ENCODE results near the gene OR2V2.
"Not testable (repeated sequence)": the region's sequence is repeated elsewhere in the genome, so short reads cannot be mapped to it uniquely, and the experiment has no call there.

Gene OR2V2

GRCh38 chr5:181159286-181160151 lies 12.1 kb downstream of the OR2V2 start:
- no peak overlapping the region for H3K27ac ChIP-seq (ENCODE audit: insufficient read depth, low read depth, low read length, poor library complexity, severe bottlenecking)
- no peak overlapping the region for H3K4me3 ChIP-seq (ENCODE audit: insufficient read depth, low read depth, low read length)
- WGBS, 2 experiments, result 56 to 57% methylated on average over 20 of the region's 20 CpGs
- H3K4me1 ChIP-seq (ENCODE audit: control insufficient read depth, insufficient read depth, low read length), result no peaks in the 10 kb centered on the region
- H3K27me3 ChIP-seq (ENCODE audit: control insufficient read depth, insufficient read depth, low read length, poor library complexity, severe bottlenecking), result peaks cover 4% of the 10 kb centered on the region
- H3K9me3 ChIP-seq (ENCODE audit: control insufficient read depth, low read length), result no peaks in the 10 kb centered on the region
- no peaks in the 10 kb centered on the region for H3K36me3 ChIP-seq (ENCODE audit: control insufficient read depth, insufficient read depth, low read length)

GRCh38 chr5:181160152-181160754 lies 12.9 kb downstream of the OR2V2 start:
- H3K9me3 ChIP-seq (ENCODE audit: control insufficient read depth, low read length), result no peaks in the 10 kb centered on the region
- H3K36me3 ChIP-seq (ENCODE audit: control insufficient read depth, insufficient read depth, low read length), result no peaks in the 10 kb centered on the region
- no peak overlapping the region for H3K27ac ChIP-seq (ENCODE audit: insufficient read depth, low read depth, low read length, poor library complexity, severe bottlenecking)
- H3K4me1 ChIP-seq (ENCODE audit: control insufficient read depth, insufficient read depth, low read length), result no peaks in the 10 kb centered on the region
- H3K4me3 ChIP-seq (ENCODE audit: insufficient read depth, low read depth, low read length), result peak overlapping the region; percentile 2
- peaks cover 6% of the 10 kb centered on the region for H3K27me3 ChIP-seq (ENCODE audit: control insufficient read depth, insufficient read depth, low read length, poor library complexity, severe bottlenecking)
- WGBS, 2 experiments, result 76 to 83% methylated on average over 15 to 17 of the region's 21 CpGs

GRCh38 chr5:181160755-181161533 lies 13.6 kb downstream of the OR2V2 start:
- WGBS, 2 experiments, result 39 to 47% methylated on average over 17 to 18 of the region's 48 CpGs
- not testable (repeated sequence) for H3K4me1 ChIP-seq (ENCODE audit: control insufficient read depth, insufficient read depth, low read length); H3K36me3 ChIP-seq (ENCODE audit: control insufficient read depth, insufficient read depth, low read length); H3K9me3 ChIP-seq (ENCODE audit: control insufficient read depth, low read length); H3K27me3 ChIP-seq (ENCODE audit: control insufficient read depth, insufficient read depth, low read length, poor library complexity, severe bottlenecking); H3K27ac ChIP-seq (ENCODE audit: insufficient read depth, low read depth, low read length, poor library complexity, severe bottlenecking)
- H3K4me3 ChIP-seq (ENCODE audit: insufficient read depth, low read depth, low read length), result peak overlapping the region; percentile 2

- WGBS, 2 experiments, result 78 to 80% methylated on average over 4 of the region's 4 CpGs
- no peaks in the 10 kb centered on the region for H3K4me1 ChIP-seq (ENCODE audit: control insufficient read depth, insufficient read depth, low read length)
- H3K9me3 ChIP-seq (ENCODE audit: control insufficient read depth, low read length), result no peaks in the 10 kb centered on the region
- H3K4me3 ChIP-seq (ENCODE audit: insufficient read depth, low read depth, low read length), result peak overlapping the region; percentile 2
- peaks cover 6% of the 10 kb centered on the region for H3K27me3 ChIP-seq (ENCODE audit: control insufficient read depth, insufficient read depth, low read length, poor library complexity, severe bottlenecking)
- H3K27ac ChIP-seq (ENCODE audit: insufficient read depth, low read depth, low read length, poor library complexity, severe bottlenecking), result no peak overlapping the region
- H3K36me3 ChIP-seq (ENCODE audit: control insufficient read depth, insufficient read depth, low read length), result no peaks in the 10 kb centered on the region
Measured at GRCh38 chr5:181161534-181162175, 14.3 kb downstream of the OR2V2 start.

- peaks cover 24% of the 10 kb centered on the region for H3K27me3 ChIP-seq (ENCODE audit: control insufficient read depth, insufficient read depth, low read length, poor library complexity, severe bottlenecking)
Measured at GRCh38 chr5:181163487-181164075, 16.2 kb downstream of the OR2V2 start.

GRCh38 chr5:181164076-181164952 lies 16.9 kb downstream of the OR2V2 start:
- Histone ChIP-seq H3K27ac (ENCODE audit: insufficient read depth, low read depth, low read length, poor library complexity, severe bottlenecking) (no peak overlapping the region), H3K36me3 (ENCODE audit: control insufficient read depth, insufficient read depth, low read length) (no peaks in the 10 kb centered on the region), H3K4me1 (ENCODE audit: control insufficient read depth, insufficient read depth, low read length) (no peaks in the 10 kb centered on the region), H3K4me3 (ENCODE audit: insufficient read depth, low read depth, low read length) (no peak overlapping the region), H3K9me3 (ENCODE audit: control insufficient read depth, low read length) (no peaks in the 10 kb centered on the region), H3K27me3 (ENCODE audit: control insufficient read depth, insufficient read depth, low read length, poor library complexity, severe bottlenecking) (peaks cover 31% of the 10 kb centered on the region)
- 63 to 67% methylated on average over 50 of the region's 52 CpGs for WGBS, 2 experiments

More at GRCh38 chr5:181163487-181164075, 16.2 kb downstream of the OR2V2 start:
- Histone ChIP-seq H3K27ac (ENCODE audit: insufficient read depth, low read depth, low read length, poor library complexity, severe bottlenecking) (no peak overlapping the region), H3K4me3 (ENCODE audit: insufficient read depth, low read depth, low read length) (peak overlapping the region; percentile 8), H3K9me3 (ENCODE audit: control insufficient read depth, low read length) (no peaks in the 10 kb centered on the region), H3K4me1 (ENCODE audit: control insufficient read depth, insufficient read depth, low read length) (no peaks in the 10 kb centered on the region), H3K36me3 (ENCODE audit: control insufficient read depth, insufficient read depth, low read length) (no peaks in the 10 kb centered on the region)
- 31 to 40% methylated on average over 13 to 14 of the region's 16 CpGs for WGBS, 2 experiments

- H3K36me3 ChIP-seq (ENCODE audit: control insufficient read depth, insufficient read depth, low read length), result no peaks in the 10 kb centered on the region
- 75 to 100% methylated on average over 4 to 5 of the region's 6 CpGs for WGBS, 2 experiments
- peaks cover 59% of the 10 kb centered on the region for H3K27me3 ChIP-seq (ENCODE audit: control insufficient read depth, insufficient read depth, low read length, poor library complexity, severe bottlenecking)
- H3K9me3 ChIP-seq (ENCODE audit: control insufficient read depth, low read length), result no peaks in the 10 kb centered on the region
- H3K4me3 ChIP-seq (ENCODE audit: insufficient read depth, low read depth, low read length), result no peak overlapping the region
- peaks cover 3% of the 10 kb centered on the region for H3K4me1 ChIP-seq (ENCODE audit: control insufficient read depth, insufficient read depth, low read length)
- no peak overlapping the region for H3K27ac ChIP-seq (ENCODE audit: insufficient read depth, low read depth, low read length, poor library complexity, severe bottlenecking)
Measured at GRCh38 chr5:181166812-181167733, 19.7 kb downstream of the OR2V2 start.

- H3K4me1 ChIP-seq (ENCODE audit: control insufficient read depth, insufficient read depth, low read length), result peaks cover 3% of the 10 kb centered on the region
- H3K9me3 ChIP-seq (ENCODE audit: control insufficient read depth, low read length), result no peaks in the 10 kb centered on the region
- H3K4me3 ChIP-seq (ENCODE audit: insufficient read depth, low read depth, low read length), result no peak overlapping the region
- H3K27ac ChIP-seq (ENCODE audit: insufficient read depth, low read depth, low read length, poor library complexity, severe bottlenecking), result no peak overlapping the region
- H3K36me3 ChIP-seq (ENCODE audit: control insufficient read depth, insufficient read depth, low read length), result no peaks in the 10 kb centered on the region
- WGBS, 2 experiments, result 12 to 22% methylated on average over 10 to 11 of the region's 11 CpGs
- peaks cover 64% of the 10 kb centered on the region for H3K27me3 ChIP-seq (ENCODE audit: control insufficient read depth, insufficient read depth, low read length, poor library complexity, severe bottlenecking)
Measured at GRCh38 chr5:181167814-181168488, 20.6 kb downstream of the OR2V2 start.
